Stimulated activated CD8-positive, alpha-beta memory T cell treated with anti-CD3 and anti-CD28 coated beads, Interleukin-15, amount 100 ng/mL, for 48 hours (primary cell): ENCODE data around the gene ITPR1.

Experiments used
- DNase-seq, 2 donors: peaks; one replicate each; pipeline ENCODE4 v3.0.0-alpha.2; 2020; ENCODE audit warnings: low read depth in 2 of 2

Gene ITPR1

DNA sequence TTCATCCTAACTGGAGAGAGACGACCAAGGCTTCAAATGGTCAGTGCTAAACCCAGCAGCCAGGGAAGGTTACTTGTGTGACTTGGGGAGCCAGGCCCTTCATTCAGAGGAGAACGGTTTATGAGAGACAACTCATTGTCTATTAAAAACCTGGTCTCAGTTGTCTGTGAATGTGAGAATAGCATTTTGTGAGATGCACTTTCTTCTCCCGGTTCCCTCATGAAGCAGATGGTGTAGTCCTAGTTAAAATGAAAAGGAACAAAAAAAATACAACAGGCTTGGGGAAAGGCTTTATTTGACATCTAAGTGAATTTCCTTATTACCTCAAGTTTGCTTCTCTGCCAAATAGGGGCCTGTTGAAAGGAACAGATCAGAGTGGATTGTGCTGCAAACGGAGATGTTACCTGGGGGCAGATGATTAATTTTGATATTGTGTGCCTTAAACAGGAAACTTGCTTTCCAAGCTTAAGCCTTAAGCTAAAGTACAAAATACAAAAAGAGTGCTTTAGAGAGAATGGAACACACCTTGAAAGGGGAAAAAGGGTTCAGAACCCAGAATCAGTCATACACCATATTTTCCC, 283.3 kb downstream of the ITPR1 start:
- no peak for DNase-seq

DNA sequence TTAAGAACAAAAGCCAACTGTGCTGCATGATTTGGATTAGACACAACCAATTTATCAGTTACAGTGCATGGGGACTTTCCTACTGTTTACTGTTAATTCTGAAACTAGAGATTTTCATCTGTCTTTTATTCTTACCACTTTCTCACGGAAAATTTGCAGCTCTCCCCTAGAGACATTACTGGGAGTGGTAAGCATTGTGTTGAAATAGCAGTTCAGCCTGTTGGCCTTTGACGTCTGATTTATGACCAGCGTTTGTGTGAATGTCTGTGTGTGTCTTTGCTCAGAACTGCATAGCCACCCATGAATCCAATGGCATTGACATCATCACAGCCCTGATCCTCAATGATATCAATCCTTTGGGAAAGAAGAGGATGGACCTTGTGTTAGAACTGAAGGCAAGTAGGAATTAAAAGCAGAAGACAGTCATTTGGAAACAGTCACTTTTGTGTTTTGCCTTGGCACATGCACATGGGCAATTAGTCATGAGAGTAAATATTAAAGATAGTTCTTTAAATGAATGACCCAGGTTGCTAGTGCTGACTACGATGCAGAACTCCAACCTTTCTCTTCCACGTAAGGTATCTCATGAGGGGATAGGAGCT, 283.9 kb downstream of the ITPR1 start:
- no peak for DNase-seq

DNA sequence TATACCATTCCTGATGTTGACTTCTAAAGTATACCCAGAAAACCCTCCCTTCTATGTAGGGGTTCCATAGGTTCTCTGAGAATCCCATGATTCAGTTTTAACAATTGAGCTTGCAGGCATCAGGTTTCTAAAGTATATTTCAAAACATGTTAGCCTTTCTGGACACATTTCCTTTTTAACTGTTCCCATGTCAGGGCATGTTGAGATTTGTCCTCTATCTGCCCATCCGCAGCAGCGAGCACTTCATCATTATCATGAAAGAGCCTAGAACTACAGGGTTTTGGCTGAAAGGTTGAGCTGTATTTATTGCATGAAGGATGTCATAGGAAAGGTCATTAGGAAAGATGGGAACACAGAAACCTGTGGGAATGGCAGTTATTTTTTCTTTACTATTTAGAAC, 285.0 kb downstream of the ITPR1 start:
- DNase-seq, result no peak

DNA sequence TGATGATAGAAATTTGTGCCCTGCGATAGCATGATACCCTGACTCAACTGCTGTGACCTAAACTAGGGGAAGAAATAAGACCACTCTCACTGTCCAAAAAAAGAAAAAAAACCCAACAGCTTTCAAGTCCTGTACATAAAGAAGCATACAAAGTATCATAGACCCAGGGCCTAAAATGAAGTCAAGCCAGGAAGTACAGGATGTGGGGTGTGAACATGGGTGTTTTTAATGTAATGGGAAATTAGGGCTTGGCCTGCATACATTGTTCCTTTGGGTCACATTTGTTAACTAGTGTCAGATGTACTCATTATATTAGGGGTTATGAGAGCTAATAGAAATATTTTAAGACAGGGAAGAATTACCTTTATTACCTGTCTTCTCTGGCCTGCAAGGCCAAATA, 285.6 kb downstream of the ITPR1 start:
- no peak for DNase-seq

DNA sequence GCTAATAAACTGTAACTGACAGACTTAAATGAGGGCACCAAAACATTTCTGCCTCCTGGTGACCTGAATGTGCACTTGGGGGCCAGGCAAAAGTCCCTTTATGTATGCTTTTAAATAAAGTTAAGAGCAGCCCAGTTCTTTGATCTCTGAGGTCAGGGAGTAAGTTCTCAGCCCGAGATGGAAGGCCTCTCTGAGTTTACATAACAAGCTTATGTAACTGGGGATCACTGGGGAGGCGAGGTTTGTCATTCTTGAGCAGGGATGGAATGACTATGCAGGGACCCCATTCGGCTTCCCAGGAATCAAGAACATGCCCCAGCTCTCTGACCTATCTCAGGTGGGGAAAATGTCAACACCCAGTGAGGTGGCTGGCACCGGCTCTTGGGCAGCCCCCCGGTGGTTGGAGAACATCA, 287.4 kb downstream of the ITPR1 start:
- DNase-seq, result no peak

DNA sequence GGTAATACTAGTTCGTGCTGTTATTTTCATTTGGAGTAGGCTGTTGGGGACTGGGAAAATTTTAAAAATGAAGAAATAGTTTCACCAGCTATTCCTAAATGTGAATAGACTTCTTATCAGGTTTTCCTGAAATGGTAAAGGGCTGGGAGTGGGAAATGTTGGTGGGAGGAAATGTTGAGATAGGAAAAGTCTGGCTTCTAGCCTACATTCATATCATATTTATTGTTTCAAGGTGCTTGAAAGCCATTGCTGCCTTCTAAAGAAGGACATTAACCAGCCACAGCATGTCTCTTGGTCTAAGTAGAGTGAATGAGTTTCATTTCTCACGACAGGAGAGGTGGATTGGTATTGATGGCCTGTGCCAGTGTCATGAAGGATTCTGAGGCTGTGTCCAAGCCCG, 288.9 kb downstream of the ITPR1 start:
- no peak for DNase-seq

DNA sequence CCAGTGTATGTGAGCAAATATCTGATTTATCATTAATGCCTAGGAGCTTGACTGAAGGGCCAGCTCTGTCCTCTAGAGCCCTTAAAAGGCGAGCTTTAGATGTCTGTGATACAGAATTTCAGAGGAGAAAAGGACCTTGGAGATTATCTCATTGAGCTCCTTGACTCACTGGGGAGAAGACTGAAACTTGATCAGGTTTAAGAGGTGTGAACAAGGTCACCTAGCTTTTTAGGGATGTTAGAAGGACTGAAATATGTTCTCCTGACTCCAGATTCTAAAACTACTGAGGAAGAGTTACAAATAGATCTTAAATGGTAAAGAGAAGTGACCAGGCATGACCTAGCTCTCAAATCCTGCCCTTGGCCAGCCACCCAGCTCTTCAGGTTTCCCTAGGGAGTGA, 292.4 kb downstream of the ITPR1 start:
- no peak for DNase-seq

DNA sequence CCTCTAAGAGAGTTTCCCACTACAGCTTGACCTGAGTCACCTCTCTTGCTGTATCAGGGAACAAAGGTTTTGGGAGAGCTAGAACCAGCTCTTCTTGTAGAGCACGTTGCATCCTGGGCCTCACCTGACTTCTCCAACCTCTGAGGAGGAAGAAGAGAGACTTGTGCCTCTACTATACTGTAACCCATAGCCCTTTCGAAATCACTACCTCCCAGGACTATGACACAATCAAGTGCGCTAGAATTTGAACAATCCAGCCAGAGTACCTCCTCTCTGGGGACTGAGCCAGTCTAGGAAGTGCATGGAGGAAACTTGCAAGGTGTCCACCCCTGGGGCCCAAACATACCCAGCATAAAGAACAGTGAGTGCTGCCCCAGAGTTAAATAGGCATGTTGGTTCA, 293.3 kb downstream of the ITPR1 start:
- no peak for DNase-seq

DNA sequence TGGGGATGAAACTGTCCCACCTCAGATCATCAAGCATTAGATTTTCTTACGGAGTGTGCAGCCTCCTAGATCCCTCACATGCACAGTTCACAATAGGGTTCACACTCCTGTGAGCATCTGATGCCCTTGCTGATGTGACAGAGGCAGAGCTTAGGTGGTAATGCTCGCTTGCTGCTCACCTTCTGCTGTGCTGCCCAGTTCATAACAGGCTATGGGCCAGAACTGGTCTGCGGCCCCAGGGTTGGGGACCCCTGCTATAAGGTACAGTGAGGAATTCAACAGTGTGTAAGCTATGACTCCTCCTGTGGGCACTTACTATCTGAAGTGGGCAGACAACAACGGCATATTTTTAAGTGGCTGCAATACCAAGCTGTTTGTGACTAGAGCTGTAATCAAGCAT, 298.2 kb downstream of the ITPR1 start:
- DNase-seq, result no peak

DNA sequence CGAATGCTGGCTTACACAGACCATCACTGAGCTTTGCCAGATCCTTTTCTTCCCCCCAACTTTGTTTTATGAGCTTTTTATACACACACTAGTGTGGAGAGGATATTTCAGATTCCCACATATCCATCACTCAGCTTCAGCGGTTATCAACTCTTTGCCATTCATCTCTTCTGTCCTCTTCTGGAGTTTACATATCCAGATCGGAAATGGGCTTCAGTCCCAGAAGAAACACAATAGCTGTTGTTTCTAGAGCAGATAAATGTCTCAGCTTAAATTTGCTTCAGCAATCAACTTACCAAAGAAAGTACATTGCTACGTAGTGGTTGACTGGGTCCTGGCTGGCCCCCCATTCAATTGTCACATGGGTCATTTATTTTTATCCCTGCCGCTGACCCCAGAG, 300.2 kb downstream of the ITPR1 start:
- DNase-seq, result no peak

DNA sequence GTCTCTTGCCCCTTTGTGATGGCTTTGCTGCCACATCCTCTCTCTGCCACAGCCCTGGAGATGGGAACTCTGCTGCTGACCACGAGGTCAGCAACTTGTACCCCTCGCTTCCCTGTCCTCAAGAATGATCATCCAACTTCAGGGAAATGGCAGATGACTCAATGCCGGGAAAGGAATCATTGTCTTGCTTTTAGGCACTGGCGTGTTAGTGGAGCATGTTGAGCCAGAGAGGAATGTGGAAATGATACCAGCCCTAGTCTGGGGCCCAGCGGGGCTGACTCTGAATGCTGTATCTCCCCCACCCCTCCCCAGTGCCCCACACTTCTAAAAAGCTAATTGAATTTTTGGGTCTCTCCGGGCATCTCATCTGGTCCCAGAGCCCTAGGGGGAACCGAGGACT, 301.2 kb downstream of the ITPR1 start:
- DNase-seq, result no peak

DNA sequence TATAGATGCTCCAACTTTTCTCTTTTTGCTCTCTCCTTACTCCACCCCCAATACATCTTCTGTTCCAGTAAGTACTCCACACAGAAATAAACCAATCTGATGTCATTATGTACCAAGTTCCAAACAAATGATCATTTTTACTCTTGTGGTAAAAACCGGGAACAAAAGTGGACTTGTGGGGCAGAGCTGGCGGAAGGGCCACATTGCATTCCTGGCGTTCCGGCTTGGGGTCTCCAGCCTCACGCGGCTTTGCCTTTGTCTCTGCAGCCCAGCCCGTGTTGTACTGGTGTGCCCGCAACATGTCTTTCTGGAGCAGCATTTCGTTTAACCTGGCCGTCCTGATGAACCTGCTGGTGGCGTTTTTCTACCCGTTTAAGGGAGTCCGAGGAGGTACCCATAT, 301.6 kb downstream of the ITPR1 start:
- no peak for DNase-seq

DNA sequence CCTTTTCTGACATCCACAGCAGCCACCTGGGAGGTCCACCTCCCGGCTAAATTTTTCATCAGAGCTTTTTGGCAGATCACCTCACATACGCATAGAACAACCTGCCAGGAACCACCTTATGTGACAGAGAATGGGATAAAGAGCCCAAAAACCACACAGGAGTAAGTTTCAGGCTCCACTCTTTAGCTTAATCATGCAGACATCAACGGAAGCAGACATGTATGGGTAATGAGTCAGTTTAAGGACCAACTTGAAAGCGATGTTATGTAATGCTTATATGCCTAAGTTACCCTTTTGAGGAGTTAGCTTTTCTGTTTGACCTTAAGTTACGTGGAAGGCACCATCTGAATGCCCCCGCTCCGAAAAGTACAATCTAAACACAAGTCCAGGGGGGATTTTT, 302.8 kb downstream of the ITPR1 start:
- DNase-seq, result no peak

DNA sequence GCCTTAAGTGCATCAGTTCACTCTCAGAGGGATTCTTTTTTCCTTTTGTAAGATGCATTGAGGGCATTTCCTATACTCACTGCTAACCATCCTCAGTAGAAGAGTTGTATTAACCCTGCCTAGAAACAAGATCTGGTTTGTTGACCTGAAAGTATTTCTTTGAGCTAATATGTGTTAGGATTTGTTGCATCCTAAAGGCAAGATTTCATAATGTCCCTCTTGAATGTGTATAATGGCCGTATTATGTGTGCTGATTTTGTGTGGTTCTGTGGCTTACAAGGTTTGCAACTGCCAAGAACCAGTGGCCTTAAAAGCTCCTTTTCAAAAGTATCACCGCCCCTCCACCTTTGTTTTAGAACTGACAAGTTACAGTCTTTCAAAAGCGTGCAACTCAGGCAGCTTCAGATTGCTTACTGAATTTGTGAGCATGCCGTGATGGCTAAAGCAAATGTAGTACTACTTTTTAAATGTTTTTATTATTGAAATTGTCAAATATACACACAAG, 304.1 kb downstream of the ITPR1 start:
- no peak for DNase-seq

DNA sequence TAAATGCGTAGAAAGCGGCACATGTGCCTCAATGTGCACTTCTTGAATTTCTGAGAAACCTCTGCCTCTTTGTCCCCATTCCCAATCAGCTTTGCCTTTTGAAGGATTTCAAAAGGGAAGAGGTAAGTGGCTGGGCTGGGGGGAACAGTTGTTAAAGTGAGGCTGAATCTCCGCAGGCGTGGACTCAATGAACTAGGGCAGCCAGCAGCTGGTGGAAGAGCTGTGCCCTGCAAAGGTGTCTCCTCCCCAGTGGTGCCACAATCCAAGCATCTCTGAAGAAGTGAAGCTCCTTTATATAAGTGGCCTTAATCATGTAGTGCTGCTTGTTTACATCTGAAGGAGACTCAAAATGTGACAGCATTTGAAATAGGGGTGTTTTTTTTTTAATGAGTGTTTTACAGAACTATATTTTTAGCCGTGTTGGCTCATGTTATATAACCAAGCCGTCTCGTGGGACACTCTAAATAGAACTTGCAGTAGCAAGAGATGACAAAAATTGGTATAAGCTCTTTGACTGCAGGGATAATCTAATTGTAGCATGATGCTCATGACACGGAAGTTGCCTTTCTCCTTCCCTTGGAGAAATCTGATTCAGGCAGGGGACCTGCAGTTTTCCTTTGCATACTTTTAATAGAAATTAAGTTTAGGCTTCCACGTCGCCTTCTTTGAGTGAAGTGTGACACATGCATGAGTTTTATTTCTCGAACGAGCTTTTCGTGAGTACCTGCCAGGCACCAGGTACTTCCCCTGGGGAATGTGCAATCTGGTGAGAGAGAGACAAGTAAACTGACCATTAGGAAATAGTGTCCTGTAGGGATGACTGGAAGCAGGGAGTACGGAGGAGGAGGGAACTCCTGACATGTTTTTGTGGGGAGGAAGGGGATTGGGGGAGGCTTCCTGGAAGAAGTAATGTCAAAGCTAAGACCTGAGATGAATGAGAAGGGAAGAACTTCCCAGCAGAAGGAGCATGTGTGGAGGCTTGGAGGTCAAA, 306.4 kb downstream of the ITPR1 start:
- DNase-seq, result no peak

DNA sequence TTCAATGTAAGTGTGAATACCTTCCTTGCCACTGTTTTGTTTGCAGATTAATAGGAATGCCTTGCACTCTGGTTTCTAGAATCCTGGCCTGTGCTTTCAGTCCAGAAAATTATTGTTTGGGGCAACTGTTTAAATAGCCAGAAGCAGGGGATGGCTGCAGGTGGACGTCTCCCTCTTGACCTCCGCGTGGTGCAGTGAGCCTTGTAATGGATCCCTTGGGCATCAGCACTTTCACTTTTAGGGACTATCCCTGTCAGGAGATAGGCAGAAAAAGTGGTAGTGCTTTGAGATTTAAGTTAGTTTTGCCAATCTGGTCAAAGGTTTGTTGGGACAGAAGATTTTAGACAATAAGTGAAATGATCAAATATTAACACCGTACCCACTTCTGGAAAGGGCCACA, 307.4 kb downstream of the ITPR1 start:
- DNase-seq, result no peak

DNA sequence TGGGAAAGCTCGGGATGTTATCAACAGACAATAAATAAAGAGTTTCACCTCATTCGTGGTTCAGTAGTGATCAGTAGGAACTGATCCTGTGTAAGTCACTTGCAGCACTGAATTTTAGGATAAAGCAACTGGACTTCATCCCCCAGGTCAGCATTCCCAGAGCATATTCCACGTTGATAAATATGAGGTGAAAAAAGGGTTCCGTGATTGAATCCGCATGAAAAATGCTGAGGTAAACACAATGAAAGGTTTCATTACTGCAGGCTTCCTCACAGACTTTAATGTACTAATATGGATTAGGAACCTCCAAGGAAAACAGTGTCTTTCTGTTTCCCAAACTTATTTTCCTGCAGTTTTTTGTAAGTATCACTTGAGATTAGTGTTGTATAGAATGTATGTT, 308.7 kb downstream of the ITPR1 start:
- DNase-seq, result no peak

DNA sequence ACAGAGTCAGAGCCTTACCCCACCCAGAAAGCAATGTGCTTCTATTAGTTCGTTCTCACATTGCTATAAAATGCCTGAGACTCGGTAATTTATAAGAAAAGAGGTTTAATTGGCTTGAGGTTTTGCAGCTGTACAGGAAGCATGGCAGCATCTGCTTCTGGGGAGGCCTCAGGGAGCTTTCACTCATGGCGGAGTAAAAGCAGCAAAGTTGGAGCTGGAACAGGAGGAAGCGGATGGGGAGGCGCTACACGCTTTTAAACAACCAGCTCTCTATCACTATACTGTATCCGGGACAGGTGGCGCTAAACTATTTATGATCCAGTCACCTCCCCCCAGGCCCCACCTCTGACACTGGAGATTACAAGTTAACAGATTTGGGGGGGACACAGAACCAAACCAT, 309.8 kb downstream of the ITPR1 start:
- no peak for DNase-seq

DNA sequence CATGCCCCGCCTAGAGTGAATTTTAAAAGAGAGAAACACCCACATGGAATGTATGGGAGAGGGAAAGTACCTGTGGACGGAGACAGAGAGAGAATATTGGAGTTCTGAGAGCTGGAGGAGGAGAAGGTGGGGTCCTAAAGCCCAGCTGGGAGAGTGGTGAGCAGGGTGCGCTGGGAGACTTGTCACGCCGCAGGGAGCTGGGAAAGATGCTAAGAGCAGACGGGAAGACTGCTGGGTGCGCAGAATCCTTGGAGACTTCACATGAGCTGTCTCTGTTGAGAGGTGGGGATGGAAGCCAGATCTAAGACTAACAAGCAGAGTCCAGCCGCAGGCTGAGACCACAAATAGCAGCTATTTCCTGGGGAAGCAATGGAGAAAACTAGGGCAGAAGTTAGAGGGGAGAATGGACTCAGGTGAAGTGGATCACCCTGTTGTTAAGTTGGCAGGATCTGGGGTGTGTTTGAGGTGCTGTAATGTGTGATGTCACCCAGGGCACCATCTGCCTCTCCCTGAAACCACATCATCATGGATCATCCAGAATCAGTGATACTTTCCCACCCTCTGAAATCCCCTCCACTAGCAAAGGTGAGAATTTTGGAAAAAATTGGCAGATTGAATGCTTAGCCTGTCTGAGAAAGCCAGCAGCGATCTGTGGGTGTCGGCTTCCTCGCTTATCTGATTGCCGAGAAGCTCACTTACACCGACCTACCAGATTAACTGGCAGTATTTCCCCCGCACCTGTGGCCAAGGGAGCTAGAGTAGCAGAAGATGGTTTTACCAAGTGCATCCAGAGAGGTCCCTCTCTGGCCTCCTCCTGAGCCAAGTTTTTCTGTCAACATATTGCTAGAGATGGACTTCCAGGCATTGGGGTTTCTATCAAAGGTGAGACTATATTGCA, 311.3 kb downstream of the ITPR1 start:
- peak in 1 of 2 donors; percentile 30 for DNase-seq

DNA sequence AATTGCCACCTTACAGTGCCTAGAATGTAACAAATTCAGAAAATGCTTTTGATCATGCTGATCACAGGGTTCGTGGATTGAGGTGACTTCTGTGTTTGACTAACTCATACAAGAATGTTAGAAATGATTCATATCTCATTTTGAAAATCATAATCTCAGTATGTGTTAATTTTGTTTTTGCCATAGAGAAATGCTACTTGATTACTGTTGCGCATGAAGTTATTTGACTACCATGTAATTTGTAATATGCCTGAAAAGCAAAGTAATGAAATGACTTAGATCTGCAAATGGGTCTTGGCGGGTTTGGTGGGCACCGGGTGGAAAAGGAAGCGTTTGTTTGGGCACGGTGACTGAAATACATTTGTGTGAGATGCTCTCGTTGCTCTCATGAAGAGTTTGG, 312.5 kb downstream of the ITPR1 start:
- peak in 1 of 2 donors; percentile 39 for DNase-seq

DNA sequence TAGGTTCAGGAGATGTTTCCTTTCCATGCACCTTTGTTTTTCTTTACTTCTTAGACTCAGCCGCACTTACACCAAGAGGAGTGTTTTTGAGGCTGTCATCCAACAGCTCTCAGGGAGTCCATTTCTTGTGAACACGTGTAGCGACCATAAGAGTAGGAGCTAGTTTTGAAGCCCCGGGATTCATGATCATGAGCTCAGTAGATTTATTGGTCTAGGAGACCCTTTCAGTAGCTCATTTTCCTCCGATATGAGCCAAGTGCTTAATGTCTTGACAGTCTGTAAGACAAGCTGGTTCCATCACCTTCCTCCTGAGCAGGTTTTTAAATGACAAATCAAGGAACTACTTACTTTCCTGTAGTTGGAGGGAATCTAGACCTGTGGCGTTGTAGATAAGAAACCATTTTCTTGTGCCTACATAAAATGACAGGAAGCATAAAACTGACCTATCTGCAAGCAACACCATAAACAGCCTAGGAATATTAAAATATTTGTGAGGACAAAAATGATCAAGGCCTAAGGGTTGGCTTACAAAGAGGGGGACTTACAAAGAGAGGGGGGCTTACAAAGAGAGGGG, 313.5 kb downstream of the ITPR1 start:
- DNase-seq, result no peak
